Fibroblast of skin of scalp (primary cell): ENCODE data around the gene TRIOBP.
"Not testable (repeated sequence)": the region's sequence is repeated elsewhere in the genome, so short reads cannot be mapped to it uniquely, and the experiment has no call there.

Experiments
- DNase-seq: peaks from one replicate; pipeline ENCODE4 v3.0.0-alpha.2; 2013

TRIOBP gene

GRCh38 chr22:37690407-37690806 is 6.4 kb upstream of the TRIOBP start:
- DNase-seq = no peak

- no peak for DNase-seq
These were observed 5.8 kb upstream of the TRIOBP start for GRCh38 chr22:37690901-37691504.

GRCh38 chr22:37692627-37693285 is 4.1 kb upstream of the TRIOBP start:
- no peak for DNase-seq

- DNase-seq = not testable (repeated sequence)
These were observed 2.7 kb upstream of the TRIOBP start for GRCh38 chr22:37694131-37694530.

GRCh38 chr22:37696260-37696656 is 590 bp upstream of the TRIOBP start:
- DNase-seq = not testable (repeated sequence)

GRCh38 chr22:37697538-37697835 is 639 bp downstream of the TRIOBP start:
- DNase-seq = no peak

GRCh38 chr22:37701141-37701786 is 4.4 kb downstream of the TRIOBP start:
- DNase-seq = no peak

GRCh38 chr22:37703906-37704305 is 7.1 kb downstream of the TRIOBP start:
- DNase-seq = no peak

GRCh38 chr22:37704645-37705044 is 7.8 kb downstream of the TRIOBP start:
- DNase-seq = no peak

- DNase-seq = no peak
These were observed 8.4 kb downstream of the TRIOBP start for GRCh38 chr22:37705205-37705604.

GRCh38 chr22:37708580-37709444 is 12.0 kb downstream of the TRIOBP start:
- no peak for DNase-seq

- DNase-seq = no peak
These were observed 12.6 kb downstream of the TRIOBP start for GRCh38 chr22:37709445-37709765.

- DNase-seq = no peak
These were observed 13.8 kb downstream of the TRIOBP start for GRCh38 chr22:37710675-37711074.

- DNase-seq = no peak
These were observed 14.6 kb downstream of the TRIOBP start for GRCh38 chr22:37711490-37711889.

GRCh38 chr22:37713761-37714160 is 16.9 kb downstream of the TRIOBP start:
- DNase-seq = no peak

GRCh38 chr22:37714634-37715033 is 17.8 kb downstream of the TRIOBP start:
- no peak for DNase-seq

GRCh38 chr22:37715760-37716159 is 18.9 kb downstream of the TRIOBP start:
- DNase-seq = no peak

- peak; percentile 74 for DNase-seq
These were observed 19.9 kb downstream of the TRIOBP start for GRCh38 chr22:37716708-37717107.

GRCh38 chr22:37717235-37717634 is 20.4 kb downstream of the TRIOBP start:
- not testable (repeated sequence) for DNase-seq

- not testable (repeated sequence) for DNase-seq
These were observed 21.0 kb downstream of the TRIOBP start for GRCh38 chr22:37717746-37718305.

- no peak for DNase-seq
These were observed 28.8 kb downstream of the TRIOBP start for GRCh38 chr22:37725551-37726240.

- peak; percentile 29 for DNase-seq
These were observed 29.5 kb downstream of the TRIOBP start for GRCh38 chr22:37726241-37726887.
